HCT116 (cell line): ENCODE data around the gene SLC7A1. TPM values are rescaled to one million over a fixed set of nuclear protein-coding genes. Genes with fewer than 3 reads are reported as not detected.

Source experiments
- ATAC-seq: fragments of 200-7000 bp; cut with Tn5 transposase; 2 replicates; pipeline ENCODE4 v1.9.1; 2020; ENCODE audit warnings: mild to moderate bottlenecking, moderate library complexity
- BruUV-seq: library from RNA; stranded (reverse); fragments of 400-500 nt; replicated peaks from 2 replicates; lab custom pipeline; 2021; lab: Mats Ljungman, UMichigan
- CTCF ChIA-PET: fragments of 300-600 bp; sonication (Branson Sonifier 250); formaldehyde crosslinking; loops from one replicate; lab custom pipeline; 2021; ENCODE audit warnings: antibody characterized with exemption; lab: Charles Lee
- POLR2A ChIA-PET: fragments of 300-600, 350-600 bp; sonication (Branson Sonifier 250); formaldehyde crosslinking; loops from one replicate; lab custom pipeline; 2021; ENCODE audit warnings: antibody characterized with exemption; lab: Charles Lee
- RAD21 ChIA-PET, 2 experiments: fragments of 300-600 bp; sonication (Branson Sonifier 250); formaldehyde crosslinking; loops; one replicate each; lab custom pipeline; 2023; ENCODE audit warnings: low total read pairs in 2 of 2; ENCODE audit not compliant: uncharacterized antibody in 2 of 2, unreplicated experiment in 2 of 2, low non-redundant PET in 1 of 2; lab: Charles Lee
- DNase-seq: peaks from one replicate; pipeline ENCODE4 v3.0.0-alpha.2; 2010; ENCODE audit warnings: low read depth, low spot score
- H2AFZ ChIP-seq: fragments of 200-600 bp; shearing (Covaris generic), sonication (generic); 2 replicates; pipeline ENCODE4 v1.6.1; 2017; ENCODE audit warnings: low read depth, mixed run types, mixed read lengths, antibody characterized with exemption, low read length; ENCODE audit not compliant: poor library complexity, severe bottlenecking
- H3K27ac ChIP-seq: 2 replicates; pipeline ENCODE4 v1.5.1; 2012; ENCODE audit warnings: low read depth, low read length
- H3K27me3 ChIP-seq: fragments of 200-600 bp; sonication (generic); 2 replicates; pipeline ENCODE4 v1.6.1; 2016; ENCODE audit warnings: mixed run types, low read length, mixed read lengths; ENCODE audit not compliant: insufficient read depth
- H3K36me3 ChIP-seq, 2 experiments: fragments of 200-500 bp in 1 of 2; fragments of 200-600 bp in 1 of 2; sonication (Bioruptor generic) in 1 of 2; sonication (generic) in 1 of 2; 2 replicates each; pipeline versions ENCODE4 v1.5.1 to v1.6.1; 2014 to 2016; ENCODE audit warnings: low read length in 2 of 2, inconsistent platforms in 1 of 2, mixed read lengths in 1 of 2, mixed run types in 1 of 2; ENCODE audit not compliant: insufficient read depth in 2 of 2, control insufficient read depth in 1 of 2
- H3K4me1 ChIP-seq, 2 experiments: fragments of 200-600 bp in 1 of 2; sonication (generic) in 1 of 2; 2 replicates each; pipeline versions ENCODE4 v1.5.1 to v1.6.1; 2012 to 2017; ENCODE audit warnings: low read length in 2 of 2, inconsistent platforms in 1 of 2, mild to moderate bottlenecking in 1 of 2, mixed read lengths in 1 of 2, mixed run types in 1 of 2, moderate library complexity in 1 of 2; ENCODE audit not compliant: insufficient read depth in 2 of 2, control insufficient read depth in 1 of 2
- H3K4me2 ChIP-seq: fragments of 200-600 bp; sonication (generic); 2 replicates; pipeline ENCODE4 v1.6.1; 2017; ENCODE audit warnings: mixed run types, low read length, mixed read lengths
- H3K4me3 ChIP-seq, 2 experiments: fragments of 200-600 bp in 1 of 2; sonication (generic) in 1 of 2; replicated peaks in 1 of 2; 2 replicates each; pipeline ENCODE4 v1.5.1; 2011 to 2016; ENCODE audit warnings: low read length in 2 of 2, control low read depth in 1 of 2, low read depth in 1 of 2, mild to moderate bottlenecking in 1 of 2, mixed read lengths in 1 of 2, mixed run types in 1 of 2
- H3K79me2 ChIP-seq: fragments of 200-600 bp; sonication (generic); 2 replicates; pipeline ENCODE4 v1.6.1; 2017; ENCODE audit warnings: mild to moderate bottlenecking, mixed run types, low read length, moderate library complexity, mixed read lengths; ENCODE audit not compliant: insufficient read depth
- H3K9ac ChIP-seq: fragments of 200-600 bp; sonication (generic); 2 replicates; pipeline ENCODE4 v1.6.1; 2016; ENCODE audit warnings: low read length, mixed read lengths
- H3K9me2 ChIP-seq: fragments of 200-600 bp; sonication (generic), shearing (Covaris generic); 2 replicates; pipeline ENCODE4 v1.6.1; 2017; ENCODE audit warnings: mixed run types, mild to moderate bottlenecking, moderate library complexity; ENCODE audit not compliant: insufficient read depth
- H3K9me3 ChIP-seq, 2 experiments: fragments of 200-500 bp in 1 of 2; fragments of 200-600 bp in 1 of 2; sonication (Bioruptor generic) in 1 of 2; sonication (generic) in 1 of 2; 2 replicates each; pipeline ENCODE4 v1.6.1; 2014 to 2017; ENCODE audit warnings: low read length in 2 of 2, mixed read lengths in 2 of 2, inconsistent platforms in 1 of 2, low read depth in 1 of 2, mild to moderate bottlenecking in 1 of 2, mixed run types in 1 of 2, moderate library complexity in 1 of 2; ENCODE audit not compliant: control insufficient read depth in 1 of 2, insufficient read depth in 1 of 2
- H4K20me1 ChIP-seq: fragments of 200-600 bp; sonication (generic), shearing (Covaris generic); 2 replicates; pipeline ENCODE4 v1.6.1; 2017; ENCODE audit warnings: mixed run types, mild to moderate bottlenecking, moderate library complexity; ENCODE audit not compliant: insufficient read depth
- CBX3 ChIP-seq: IDR thresholded peaks from 2 replicates; pipeline ENCODE4 v1.6.1; 2012; ENCODE audit warnings: low read depth
- CEBPB ChIP-seq: IDR thresholded peaks from 2 replicates; pipeline ENCODE4 v1.6.1; 2012; ENCODE audit warnings: low read depth
- EZH2 ChIP-seq: fragments of 200-600 bp; sonication (generic); IDR thresholded peaks from 2 replicates; pipeline ENCODE4 v1.6.1; 2017; ENCODE audit warnings: antibody characterized with exemption, mixed run types
- FOSL1 ChIP-seq: IDR thresholded peaks from 2 replicates; pipeline ENCODE4 v1.6.1; 2012; ENCODE audit warnings: low read depth
- JUND ChIP-seq: IDR thresholded peaks from 2 replicates; pipeline ENCODE4 v1.6.1; 2012
- POLR2A ChIP-seq: IDR thresholded peaks from 2 replicates; pipeline ENCODE4 v1.7.0; 2011; ENCODE audit warnings: borderline replicate concordance; ENCODE audit not compliant: insufficient read depth, insufficient read length; ENCODE audit errors: extremely low read depth
- POLR2AphosphoS5 ChIP-seq: IDR thresholded peaks from 2 replicates; pipeline ENCODE4 v1.6.1; 2011; ENCODE audit warnings: mild to moderate bottlenecking, low read depth, low read length, moderate library complexity
- SIN3A ChIP-seq: IDR thresholded peaks from 2 replicates; pipeline ENCODE4 v1.6.1; 2012; ENCODE audit warnings: low read depth
- SP1 ChIP-seq: IDR thresholded peaks from 2 replicates; pipeline ENCODE4 v1.6.1; 2012; ENCODE audit warnings: low read depth
- ZFX ChIP-seq: fragments of 450-650 bp; IDR thresholded peaks from 2 replicates; pipeline ENCODE4 v1.6.1; 2017
- intact Hi-C: fragments of 100-400 bp; cut with micrococcal nuclease; formaldehyde crosslinking; loops from 2 replicates; pipeline ENCODE4 v1.10.0; 2022
- total RNA-seq: library from RNA; stranded (reverse); gene quantifications from one replicate; pipeline ENCODE4 v1.2.1, GENCODE V29; 2021; ENCODE audit not compliant: unreplicated experiment
- TF ChIP-seq, protein P1 (sequence below): IDR thresholded peaks from 2 replicates; pipeline ENCODE4 v1.6.1; 2012
- TF ChIP-seq, protein P2 (sequence below): IDR thresholded peaks from 2 replicates; pipeline ENCODE4 v1.6.1; 2011; ENCODE audit warnings: mild to moderate bottlenecking, low read length, moderate library complexity; ENCODE audit not compliant: insufficient replicate concordance; ENCODE audit errors: extremely low read depth

Gene SLC7A1
- total RNA-seq, 1 experiment from 2014 or later, result 124 TPM

DNA sequence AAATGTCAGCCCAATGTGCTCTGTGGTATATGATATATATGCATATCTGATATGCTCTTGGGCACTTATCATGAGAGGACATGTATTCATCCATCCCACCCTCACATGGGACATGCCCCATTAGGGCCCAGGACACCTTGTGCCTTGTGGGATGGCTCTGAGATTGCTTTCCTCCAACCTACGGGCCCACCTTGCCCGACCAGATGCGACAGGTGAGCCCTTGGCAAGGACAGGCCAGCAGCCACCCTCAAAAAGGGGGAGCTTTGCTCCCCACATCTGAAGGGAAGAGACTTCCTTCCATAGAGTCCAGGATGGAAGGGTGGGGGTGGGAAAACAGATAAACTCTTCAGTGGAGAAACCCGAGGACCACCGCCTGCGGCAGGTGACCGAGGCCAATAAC lies 58.6 kb downstream of the SLC7A1 start:
- Histone ChIP-seq H2AFZ (no peak overlapping the region), H3K27me3 (no peaks in the 10 kb centered on the region), H3K4me2 (no peak overlapping the region), H3K9ac (no peak overlapping the region), H3K4me3 (no peak overlapping the region), H3K9me2 (no peaks in the 10 kb centered on the region), H3K27ac (no peak overlapping the region), H4K20me1 (no peaks in the 10 kb centered on the region), H3K36me3 (peaks cover 12 to 23% of the 10 kb centered on the region in 2 experiments), H3K4me1 (no peaks in the 10 kb centered on the region), H3K79me2 (peaks cover 66% of the 10 kb centered on the region), H3K9me3 (no peaks in the 10 kb centered on the region)
- DNase-seq (no peak), ATAC-seq (no peak)
- RAD21 ChIA-PET, result no interaction called here
- POLR2A ChIA-PET, result no interaction called here
- no peak for TF ChIP-seq ZFX
- no peak for TF ChIP-seq SP1
- TF ChIP-seq, protein P1, sequence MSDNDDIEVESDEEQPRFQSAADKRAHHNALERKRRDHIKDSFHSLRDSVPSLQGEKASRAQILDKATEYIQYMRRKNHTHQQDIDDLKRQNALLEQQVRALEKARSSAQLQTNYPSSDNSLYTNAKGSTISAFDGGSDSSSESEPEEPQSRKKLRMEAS, result no peak
- BruUV-seq, result no TSS peak
- CTCF ChIA-PET, result no interaction called here
- intact Hi-C loops, result no loop called here

DNA sequence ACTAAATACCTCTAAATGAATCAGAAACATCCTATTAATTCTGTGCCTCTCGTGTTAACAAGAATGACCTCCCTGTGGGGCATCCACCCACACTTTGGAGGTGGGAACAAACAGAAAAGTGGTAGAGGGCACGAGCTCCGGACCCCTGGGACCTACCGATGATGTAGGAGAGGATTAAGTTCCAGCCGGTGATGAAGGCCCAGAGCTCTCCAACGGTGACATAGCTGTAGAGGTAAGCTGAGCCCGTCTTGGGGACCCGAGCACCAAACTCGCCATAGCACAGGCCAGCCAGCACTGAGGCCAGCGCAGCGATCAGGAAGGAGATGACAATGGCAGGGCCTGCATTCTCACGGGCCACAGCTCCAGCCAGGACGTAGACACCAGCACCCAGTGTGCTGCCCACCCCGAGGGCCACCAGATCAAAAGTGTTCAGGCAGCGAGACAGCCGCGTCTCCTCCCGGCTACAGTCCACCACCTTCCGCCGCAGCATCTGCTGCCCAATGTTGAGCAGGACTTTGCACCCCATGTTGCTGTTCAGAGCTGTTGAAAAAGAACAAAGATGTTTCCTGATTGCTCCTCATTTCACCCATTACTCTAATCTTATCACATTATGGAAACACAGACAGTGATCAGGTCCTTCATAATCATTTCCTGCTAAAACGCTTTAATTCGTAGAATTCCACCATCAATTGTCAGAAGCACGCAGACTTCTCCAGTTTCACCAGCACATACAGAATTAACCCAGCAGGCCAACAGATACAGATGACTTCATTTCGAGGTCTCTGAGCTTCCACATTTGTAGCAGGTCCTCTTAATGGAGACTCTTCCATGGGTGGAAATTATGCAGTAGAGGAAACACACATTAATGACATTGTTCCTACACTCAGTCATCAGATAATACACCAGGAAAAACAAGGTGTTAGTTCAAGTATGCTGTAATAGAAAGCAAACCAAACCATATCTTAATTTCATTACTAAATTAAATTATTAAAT lies 59.5 kb downstream of the SLC7A1 start:
- ChIA-PET CTCF (no interaction called here), RAD21 (no interaction called here), POLR2A (no interaction called here)
- Histone ChIP-seq H3K9me2 (no peaks in the 10 kb centered on the region), H3K36me3 (peaks cover 11 to 23% of the 10 kb centered on the region in 2 experiments), H3K27ac (no peak overlapping the region), H3K9ac (no peak overlapping the region), H3K4me1 (no peaks in the 10 kb centered on the region), H3K9me3 (no peaks in the 10 kb centered on the region), H2AFZ (no peak overlapping the region), H3K79me2 (peaks cover 57% of the 10 kb centered on the region; the same call in 1 of the 2 replicates), H4K20me1 (no peaks in the 10 kb centered on the region), H3K27me3 (no peaks in the 10 kb centered on the region), H3K4me3 (no peak overlapping the region), H3K4me2 (no peak overlapping the region)
- DNase-seq (no peak), ATAC-seq (no peak)
- intact Hi-C loops, result no loop called here
- BruUV-seq, result no TSS peak
- TF ChIP-seq, protein P1, result no peak
- no peak for TF ChIP-seq CBX3
- TF ChIP-seq, protein P2, sequence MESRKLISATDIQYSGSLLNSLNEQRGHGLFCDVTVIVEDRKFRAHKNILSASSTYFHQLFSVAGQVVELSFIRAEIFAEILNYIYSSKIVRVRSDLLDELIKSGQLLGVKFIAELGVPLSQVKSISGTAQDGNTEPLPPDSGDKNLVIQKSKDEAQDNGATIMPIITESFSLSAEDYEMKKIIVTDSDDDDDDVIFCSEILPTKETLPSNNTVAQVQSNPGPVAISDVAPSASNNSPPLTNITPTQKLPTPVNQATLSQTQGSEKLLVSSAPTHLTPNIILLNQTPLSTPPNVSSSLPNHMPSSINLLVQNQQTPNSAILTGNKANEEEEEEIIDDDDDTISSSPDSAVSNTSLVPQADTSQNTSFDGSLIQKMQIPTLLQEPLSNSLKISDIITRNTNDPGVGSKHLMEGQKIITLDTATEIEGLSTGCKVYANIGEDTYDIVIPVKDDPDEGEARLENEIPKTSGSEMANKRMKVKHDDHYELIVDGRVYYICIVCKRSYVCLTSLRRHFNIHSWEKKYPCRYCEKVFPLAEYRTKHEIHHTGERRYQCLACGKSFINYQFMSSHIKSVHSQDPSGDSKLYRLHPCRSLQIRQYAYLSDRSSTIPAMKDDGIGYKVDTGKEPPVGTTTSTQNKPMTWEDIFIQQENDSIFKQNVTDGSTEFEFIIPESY, result no peak
- TF ChIP-seq FOSL1, result no peak
- no peak for TF ChIP-seq SIN3A
- TF ChIP-seq ZFX, result no peak
- no peak for TF ChIP-seq POLR2A
- no peak for TF ChIP-seq EZH2
- no peak for TF ChIP-seq JUND
- TF ChIP-seq CEBPB, result no peak
- no peak for TF ChIP-seq POLR2AphosphoS5
- TF ChIP-seq, all 23 proteins: peak for 0
